Measurements from ENCODE around the gene ISG20.
A peak's percentile ranks its signal among the peaks of the same experiment; 100 is the strongest.
"Not testable (repeated sequence)": the region's sequence is repeated elsewhere in the genome, so short reads cannot be mapped to it uniquely, and the experiment has no call there.

Gene ISG20

GRCh38 chr15:88618686-88619085 lies 20.1 kb upstream of the ISG20 start:
- DNase-seq (ENCODE audit: low read depth in 2 of 2), result no peak

GRCh38 chr15:88619796-88620195 lies 19.0 kb upstream of the ISG20 start:
- no peak for DNase-seq (ENCODE audit: low read depth in 2 of 2)

- peak; percentile 89 for DNase-seq (ENCODE audit: low read depth in 2 of 2)
Observed at GRCh38 chr15:88620995-88621772, 17.6 kb upstream of the ISG20 start, which contains the start of gene AEN. TSS of gene AEN (plus strand) at chr15:88621340. CDS start at chr15:88626210, 4,870 bp downstream.

GRCh38 chr15:88621789-88622604 lies 16.8 kb upstream of the ISG20 start:
- DNase-seq (ENCODE audit: low read depth in 2 of 2), result no peak

- DNase-seq (ENCODE audit: low read depth in 2 of 2), result no peak
Observed at GRCh38 chr15:88622605-88622975, 16.2 kb upstream of the ISG20 start.

GRCh38 chr15:88623061-88623460 lies 15.8 kb upstream of the ISG20 start:
- no peak for DNase-seq (ENCODE audit: low read depth in 2 of 2)

- no peak for DNase-seq (ENCODE audit: low read depth in 2 of 2)
Observed at GRCh38 chr15:88623632-88624031, 15.2 kb upstream of the ISG20 start.

GRCh38 chr15:88624156-88624970 lies 14.5 kb upstream of the ISG20 start:
- no peak for DNase-seq (ENCODE audit: low read depth in 2 of 2)

GRCh38 chr15:88624971-88625490 lies 13.8 kb upstream of the ISG20 start:
- no peak for DNase-seq (ENCODE audit: low read depth in 2 of 2)

GRCh38 chr15:88625943-88626741 lies 12.7 kb upstream of the ISG20 start:
- no peak for DNase-seq (ENCODE audit: low read depth in 2 of 2)

- no peak for DNase-seq (ENCODE audit: low read depth in 2 of 2)
Observed at GRCh38 chr15:88627463-88627862, 11.4 kb upstream of the ISG20 start.

- DNase-seq (ENCODE audit: low read depth in 2 of 2), result no peak
Observed at GRCh38 chr15:88628018-88628654, 10.7 kb upstream of the ISG20 start.

GRCh38 chr15:88629071-88629470 lies 9.7 kb upstream of the ISG20 start:
- no peak for DNase-seq (ENCODE audit: low read depth in 2 of 2)

- no peak for DNase-seq (ENCODE audit: low read depth in 2 of 2)
Observed at GRCh38 chr15:88630141-88630721, 8.6 kb upstream of the ISG20 start.

GRCh38 chr15:88630798-88631463 lies 7.9 kb upstream of the ISG20 start:
- no peak for DNase-seq (ENCODE audit: low read depth in 2 of 2)

- no peak for DNase-seq (ENCODE audit: low read depth in 2 of 2)
Observed at GRCh38 chr15:88631464-88632028, 7.3 kb upstream of the ISG20 start.

GRCh38 chr15:88632797-88633196 lies 6.0 kb upstream of the ISG20 start:
- DNase-seq (ENCODE audit: low read depth in 2 of 2), result not testable (repeated sequence)

GRCh38 chr15:88634449-88634848 lies 4.4 kb upstream of the ISG20 start:
- DNase-seq (ENCODE audit: low read depth in 2 of 2), result no peak

- DNase-seq (ENCODE audit: low read depth in 2 of 2), result no peak
Observed at GRCh38 chr15:88635318-88635717, 3.5 kb upstream of the ISG20 start.

All from stimulated activated CD8-positive, alpha-beta memory T cell treated with anti-CD3 and anti-CD28 coated beads, Interleukin-2, amount 100 ng/mL, for 1 hour (primary cell).